ENCODE measurements around the gene FTO.

DNA sequence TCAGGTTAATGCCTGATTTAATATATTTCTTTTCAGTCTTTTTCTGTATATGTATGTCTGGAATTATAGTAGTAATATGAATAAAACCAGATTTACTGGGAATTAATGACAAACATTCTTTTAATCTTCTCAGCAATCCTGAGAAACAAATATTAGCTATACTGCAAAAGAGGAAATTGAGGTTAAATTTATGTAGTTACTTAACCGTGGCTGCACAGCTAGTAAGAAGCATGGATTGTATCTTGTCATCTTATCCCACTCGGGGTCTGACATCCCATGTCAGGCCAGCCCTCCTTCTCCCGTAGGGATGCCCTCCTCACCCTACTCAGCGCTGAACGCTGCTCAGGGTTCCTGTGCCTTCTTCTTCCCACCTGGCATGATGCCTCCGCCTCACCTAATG is 143.0 kb downstream of the FTO start:
- TF ChIP-seq POLR2A (IDR thresholded peaks at IDR 0.05) = no peak
- no peak for TF ChIP-seq CTCF (IDR thresholded peaks at IDR 0.05)

All from tibial nerve (tissue), 3 donors.